MCF 10A (cell line): ENCODE measurements around the gene RELB. TPM values are rescaled to one million over a fixed set of nuclear protein-coding genes. Genes with fewer than 3 reads are reported as not detected.

ENCODE experiments used
- BruUV-seq: library from RNA; stranded (reverse); fragments of 400-500 nt; replicated peaks from 2 replicates; lab custom pipeline; 2021; lab: Mats Ljungman, UMichigan
- CTCF ChIA-PET: fragments of 300-600 bp; sonication (Branson Sonifier 250); formaldehyde crosslinking; extraction: SDS; loops from one replicate; lab custom pipeline; 2021; ENCODE audit warnings: antibody characterized with exemption, inconsistent platforms; lab: Yijun Ruan, JAX
- POLR2A ChIA-PET: fragments of 300-600, 350-650 bp; sonication (Branson Sonifier 250); formaldehyde crosslinking; extraction: SDS; loops from one replicate; lab custom pipeline; 2020; ENCODE audit warnings: antibody characterized with exemption, inconsistent platforms; lab: Yijun Ruan, JAX
- DNase-seq: peaks from one replicate; pipeline ENCODE4 v3.0.0-alpha.2; 2018; ENCODE audit not compliant: unreplicated experiment
- H3K27ac Mint-ChIP-seq: one replicate; pipeline ENCODE4 v1.8.0; 2022; ENCODE audit warnings: mild to moderate bottlenecking, low read depth, mixed read lengths; ENCODE audit not compliant: unreplicated experiment
- H3K27me3 Mint-ChIP-seq: one replicate; pipeline ENCODE4 v1.8.0; 2022; ENCODE audit warnings: mixed read lengths; ENCODE audit not compliant: insufficient read depth, unreplicated experiment
- H3K36me3 Mint-ChIP-seq: one replicate; pipeline ENCODE4 v1.8.0; 2022; ENCODE audit warnings: mild to moderate bottlenecking, moderate library complexity, mixed read lengths; ENCODE audit not compliant: insufficient read depth, unreplicated experiment
- H3K4me1 Mint-ChIP-seq: one replicate; pipeline ENCODE4 v1.8.0; 2022; ENCODE audit warnings: mixed read lengths; ENCODE audit not compliant: insufficient read depth, unreplicated experiment
- H3K4me3 Mint-ChIP-seq: one replicate; pipeline ENCODE4 v1.8.0; 2022; ENCODE audit warnings: mild to moderate bottlenecking, moderate library complexity, mixed read lengths; ENCODE audit not compliant: unreplicated experiment
- H3K9me3 Mint-ChIP-seq: one replicate; pipeline ENCODE4 v1.8.0; 2022; ENCODE audit warnings: mixed read lengths; ENCODE audit not compliant: unreplicated experiment
- CTCF ChIP-seq: fragments of 200-600 bp; IDR thresholded peaks from one replicate; pipeline ENCODE4 v1.8.0; 2022; ENCODE audit warnings: antibody characterized with exemption, mild to moderate bottlenecking; ENCODE audit not compliant: unreplicated experiment
- intact Hi-C: fragments of 100-400 bp; cut with micrococcal nuclease; formaldehyde crosslinking; loops from 2 replicates; pipeline ENCODE4 v1.14.1; 2022
- total RNA-seq: library from RNA; stranded (reverse); gene quantifications from 2 replicates; pipeline ENCODE4 v1.2.3, GENCODE V29; 2022

Gene RELB
- total RNA-seq, 1 experiment from 2014 or later: 39.8 TPM

DNA sequence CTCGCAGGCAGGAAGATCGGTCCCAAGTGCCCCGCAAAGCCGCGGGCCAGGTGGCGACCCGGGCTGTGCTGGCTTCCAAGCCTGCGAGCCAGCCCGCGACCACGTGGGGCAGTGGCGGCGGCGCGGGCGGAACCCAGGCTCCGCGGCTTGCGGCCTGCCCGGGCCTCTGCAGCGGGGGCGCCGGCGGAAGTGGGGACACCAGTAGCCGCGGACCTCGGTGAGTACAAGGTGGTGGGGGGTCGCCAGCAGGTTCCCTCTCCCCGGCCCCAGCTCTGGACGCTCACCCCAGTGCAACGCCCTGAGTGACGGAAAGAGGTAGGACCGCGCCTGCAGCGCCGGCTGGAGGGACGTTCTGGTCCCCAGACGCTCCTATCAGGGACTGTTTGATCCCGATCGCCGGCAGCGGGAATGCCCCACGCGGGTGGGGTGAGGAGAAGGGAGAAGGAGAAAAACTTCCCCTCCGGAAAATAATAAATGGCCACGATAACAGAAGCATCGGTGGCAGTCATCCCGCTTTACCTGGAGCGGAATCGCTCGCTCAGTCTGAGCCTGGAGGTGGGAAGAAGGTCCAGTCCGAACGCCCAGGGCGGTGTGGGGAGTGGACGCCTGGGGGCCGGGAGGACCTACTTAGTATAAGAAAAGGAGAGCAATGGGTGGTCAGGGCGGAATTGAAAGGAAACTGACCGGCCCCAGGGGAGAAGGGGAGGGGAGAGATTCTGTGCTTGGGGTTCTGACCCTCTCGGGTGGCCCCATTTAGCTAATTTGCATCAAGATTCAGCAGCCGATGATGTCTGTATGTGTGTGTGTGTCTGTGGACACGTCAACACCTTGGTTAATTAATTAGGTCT lies 78.0 kb downstream of the RELB start, which contains the start of gene GEMIN7:
Gene GEMIN7, plus strand, starts transcription at position 198 of the 848 bp plus-strand sequence. CDS start 10,855 bp downstream, outside the sequence.
- Mint-ChIP-seq H3K27me3 (no peaks in the 10 kb centered on the region), H3K4me1 (peaks cover 22% of the 10 kb centered on the region), H3K36me3 (peaks cover 16% of the 10 kb centered on the region), H3K4me3 (peak within 1 kb of the TSS; percentile 99), H3K27ac (peak within 1 kb of the TSS; percentile 94), H3K9me3 (no peaks in the 10 kb centered on the region)
- TSS peak; percentile 59 for BruUV-seq
- CTCF ChIA-PET: interaction anchor here (1.0 kb wide), 1 partner anchor 40 kb away, joined by 3 read pairs; no protein-coding TSS in a partner anchor
- intact Hi-C loops: no loop called here
- peak; percentile 74 for DNase-seq
- no peak for TF ChIP-seq CTCF
- POLR2A ChIA-PET: interaction anchor here (0.6 to 7.5 kb wide), 14 partner anchors 9 to 260 kb away, joined by 3 to 102 read pairs (median 4); partner anchors contain the start of genes BLOC1S3, CLASRP, CLPTM1 and PPP1R37

GRCh38 chr19:45079911-45080370 lies 78.7 kb downstream of the RELB start:
- no peaks in the 10 kb centered on the region for H3K27me3 Mint-ChIP-seq
- ChIA-PET POLR2A (interaction anchor here (0.6 to 7.5 kb wide), 7 partner anchors 9 to 125 kb away, joined by 3 to 102 read pairs (median 6); partner anchors contain the start of genes BLOC1S3, CLASRP, CLPTM1 and PPP1R37), CTCF (interaction anchor here (0.6 kb wide), 2 partner anchors 86 to 259 kb away, joined by 3 to 4 read pairs; no protein-coding TSS in a partner anchor)
- no TSS peak for BruUV-seq
- peak overlapping the region; percentile 99 for H3K4me3 Mint-ChIP-seq
- intact Hi-C loops: no loop called here
- H3K9me3 Mint-ChIP-seq: no peaks in the 10 kb centered on the region
- no peak for TF ChIP-seq CTCF
- H3K4me1 Mint-ChIP-seq: peaks cover 22% of the 10 kb centered on the region
- H3K36me3 Mint-ChIP-seq: peaks cover 16% of the 10 kb centered on the region
- H3K27ac Mint-ChIP-seq: peak overlapping the region; percentile 94
- no peak for DNase-seq

- Mint-ChIP-seq H3K4me3 (peak overlapping the region; percentile 20), H3K4me1 (peaks cover 15% of the 10 kb centered on the region), H3K36me3 (peaks cover 21% of the 10 kb centered on the region), H3K27me3 (no peaks in the 10 kb centered on the region), H3K9me3 (no peaks in the 10 kb centered on the region), H3K27ac (no peak overlapping the region)
- DNase-seq: no peak
- no TSS peak for BruUV-seq
- POLR2A ChIA-PET: no interaction called here
- CTCF ChIA-PET: no interaction called here
- no peak for TF ChIP-seq CTCF
- intact Hi-C loops: no loop called here
Measured at GRCh38 chr19:45082170-45082569, 80.9 kb downstream of the RELB start.

GRCh38 chr19:45086480-45086879 lies 85.2 kb downstream of the RELB start:
- Mint-ChIP-seq H3K36me3 (peaks cover 31% of the 10 kb centered on the region), H3K9me3 (no peaks in the 10 kb centered on the region), H3K4me1 (peaks cover 13% of the 10 kb centered on the region), H3K4me3 (no peak overlapping the region), H3K27me3 (no peaks in the 10 kb centered on the region), H3K27ac (no peak overlapping the region)
- BruUV-seq: no TSS peak
- ChIA-PET CTCF (interaction anchor here (0.7 to 1.4 kb wide), 2 partner anchors 11 to 44 kb away, joined by 3 to 4 read pairs; no protein-coding TSS in a partner anchor), POLR2A (no interaction called here)
- TF ChIP-seq CTCF: no peak
- DNase-seq: no peak
- intact Hi-C loops: no loop called here
